Activated naive CD4-positive, alpha-beta T cell treated with anti-CD3 and anti-CD28 coated beads for 36 hours (primary cell): Measurements from ENCODE around the gene YJEFN3. TPM values are rescaled to one million over a fixed set of nuclear protein-coding genes. Genes with fewer than 3 reads are reported as not detected.

Experiments
- CTCF ChIA-PET: fragments of 350-600 bp; sonication (Branson Sonifier 250); formaldehyde crosslinking; loops from one replicate; lab custom pipeline; 2021; ENCODE audit warnings: antibody characterized with exemption; lab: Charles Lee
- DNase-seq: peaks from one replicate; pipeline ENCODE4 v3.0.0-alpha.2; 2020
- H3K27ac Mint-ChIP-seq: one replicate; pipeline ENCODE4 v1.8.0; 2021; ENCODE audit warnings: mild to moderate bottlenecking, mixed read lengths
- H3K27me3 Mint-ChIP-seq: one replicate; pipeline ENCODE4 v1.8.0; 2021; ENCODE audit warnings: low read depth, mixed read lengths
- H3K36me3 Mint-ChIP-seq: one replicate; pipeline ENCODE4 v1.8.0; 2021; ENCODE audit warnings: low read depth, mixed read lengths
- H3K4me1 Mint-ChIP-seq: one replicate; pipeline ENCODE4 v1.8.0; 2021; ENCODE audit warnings: low read depth, mixed read lengths
- H3K4me3 Mint-ChIP-seq: one replicate; pipeline ENCODE4 v1.8.0; 2021; ENCODE audit warnings: mild to moderate bottlenecking, moderate library complexity, mixed read lengths
- H3K9me3 Mint-ChIP-seq: one replicate; pipeline ENCODE4 v1.8.0; 2021; ENCODE audit warnings: mixed read lengths
- intact Hi-C: fragments of 100-400 bp; cut with micrococcal nuclease; formaldehyde crosslinking; loops from one replicate; pipeline ENCODE4 v1.15.1; 2023
- total RNA-seq, 2 experiments: library from RNA; stranded (reverse); gene quantifications; one replicate each; pipeline ENCODE4 v1.2.3, GENCODE V29; 2021

Gene YJEFN3
- total RNA-seq, 2 experiments from 2014 or later: 6.5 to 7.2 TPM

DNA sequence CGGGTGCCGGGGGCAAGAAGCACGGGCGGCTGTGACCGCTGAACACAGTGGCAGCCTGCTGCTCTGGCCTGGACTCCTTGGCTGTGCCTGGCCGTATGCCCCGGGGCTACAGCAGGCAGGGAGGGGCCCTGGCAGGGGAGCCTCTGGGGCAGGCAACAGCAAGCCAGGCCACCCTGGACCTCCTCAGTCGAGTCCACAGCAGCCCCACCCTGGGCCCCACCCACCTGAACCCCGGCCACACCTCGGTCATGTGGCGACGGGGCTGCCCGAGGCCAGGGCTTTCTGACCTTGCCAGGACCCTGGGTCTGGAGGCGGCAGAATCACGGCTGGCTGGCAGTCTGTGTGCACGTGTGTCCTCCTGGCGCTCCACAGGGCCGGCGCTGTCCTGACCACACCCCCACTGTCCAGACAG lies 18.0 kb downstream of the YJEFN3 start:
- DNase-seq: no peak
- Mint-ChIP-seq H3K27ac (no peak overlapping the region), H3K36me3 (no peaks in the 10 kb centered on the region), H3K9me3 (no peaks in the 10 kb centered on the region), H3K4me1 (peaks cover 8% of the 10 kb centered on the region), H3K27me3 (no peaks in the 10 kb centered on the region), H3K4me3 (no peak overlapping the region)
- CTCF ChIA-PET: interaction anchor here (0.7 to 2.8 kb wide), 4 partner anchors 8 to 97 kb away, joined by 3 to 8 read pairs (median 5); partner anchors contain the start of gene GMIP
- intact Hi-C loops: no loop called here

DNA sequence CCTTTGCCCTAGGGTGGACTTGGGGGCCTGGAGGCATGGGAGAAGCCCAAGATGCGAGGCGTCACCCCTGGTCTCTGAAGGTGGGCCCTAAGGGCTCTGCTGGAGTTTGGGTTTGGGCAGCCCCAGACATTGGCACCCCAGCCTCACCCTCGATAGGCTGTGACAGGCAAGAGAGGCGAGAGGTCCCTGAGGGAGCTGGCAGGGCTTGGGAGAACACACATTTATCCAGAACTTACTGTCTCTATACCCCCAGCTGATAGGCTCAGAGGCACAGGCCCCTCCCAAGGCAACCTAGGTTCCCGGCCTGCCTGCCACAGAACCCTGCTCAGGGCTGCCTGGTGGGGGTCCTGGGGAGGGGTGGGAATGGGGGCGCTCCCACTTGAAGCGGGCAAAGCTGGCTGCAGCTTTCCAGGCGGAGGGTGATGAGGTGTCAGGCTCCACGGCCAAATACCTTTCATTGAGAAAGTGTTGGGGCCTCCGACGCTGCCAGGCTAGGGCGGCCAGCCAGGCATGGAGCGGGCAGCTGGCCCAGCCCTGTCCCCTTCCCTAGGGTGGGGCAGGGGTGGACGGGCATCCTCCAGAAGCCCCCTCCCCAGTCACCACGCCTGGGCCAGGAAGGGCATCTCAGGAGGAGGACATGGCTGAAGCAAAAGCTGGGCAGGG lies 19.1 kb downstream of the YJEFN3 start:
- CTCF ChIA-PET: interaction anchor here (2.8 kb wide), 1 partner anchor 16 kb away, joined by 8 read pairs; no protein-coding TSS in a partner anchor
- Mint-ChIP-seq H3K36me3 (no peaks in the 10 kb centered on the region), H3K27ac (no peak overlapping the region), H3K4me3 (no peak overlapping the region), H3K9me3 (no peaks in the 10 kb centered on the region), H3K4me1 (no peaks in the 10 kb centered on the region), H3K27me3 (no peaks in the 10 kb centered on the region)
- DNase-seq: no peak
- intact Hi-C loops: no loop called here

DNA sequence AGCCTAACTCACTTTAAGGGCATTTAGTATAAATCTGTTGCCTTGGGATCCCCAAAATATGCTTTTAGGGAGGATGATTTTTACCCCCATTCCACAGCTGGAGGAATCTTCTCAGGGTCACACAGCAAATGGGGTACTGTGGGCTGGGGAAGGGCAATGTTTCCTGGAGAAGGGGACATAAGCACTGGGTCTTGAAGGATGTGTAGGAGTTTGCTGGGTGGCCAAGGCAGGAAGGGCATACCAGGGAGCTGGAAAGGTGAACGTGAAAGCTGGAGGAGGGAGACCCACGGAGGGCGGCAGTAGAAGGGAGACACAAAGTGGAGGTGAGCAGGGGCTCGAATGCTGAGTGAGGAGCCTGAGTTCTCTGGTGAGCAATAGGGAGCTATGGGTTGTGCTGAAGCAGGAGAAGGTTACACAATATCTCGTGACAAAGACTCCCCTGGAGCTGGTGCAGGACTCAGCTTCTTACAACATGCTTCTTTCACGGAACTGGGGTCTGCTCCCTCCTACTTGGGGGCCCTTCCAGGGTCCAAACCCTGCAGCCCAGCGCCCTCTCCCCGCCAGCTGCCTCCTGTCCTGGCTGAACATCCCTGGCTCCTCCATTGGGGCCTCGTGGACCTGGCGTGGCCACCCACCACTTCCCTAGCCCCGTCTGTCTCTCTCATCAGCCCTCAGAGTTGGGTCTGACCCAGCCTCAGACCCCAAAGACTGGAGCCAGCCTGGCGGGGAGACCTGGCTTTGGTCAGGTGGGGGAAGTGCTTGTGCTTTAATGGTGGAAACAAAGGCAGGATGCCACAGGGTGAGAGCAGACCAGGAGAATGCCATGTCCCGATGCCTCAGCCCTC lies 20.4 kb downstream of the YJEFN3 start:
- intact Hi-C loops: no loop called here
- DNase-seq: no peak
- H3K4me3 Mint-ChIP-seq: no peak overlapping the region
- no peak overlapping the region for H3K27ac Mint-ChIP-seq
- H3K36me3 Mint-ChIP-seq: no peaks in the 10 kb centered on the region
- H3K4me1 Mint-ChIP-seq: no peaks in the 10 kb centered on the region
- CTCF ChIA-PET: interaction anchor here (0.9 to 2.8 kb wide), 2 partner anchors 17 to 95 kb away, joined by 3 to 8 read pairs; partner anchors contain the start of gene GMIP
- no peaks in the 10 kb centered on the region for H3K9me3 Mint-ChIP-seq
- no peaks in the 10 kb centered on the region for H3K27me3 Mint-ChIP-seq

DNA sequence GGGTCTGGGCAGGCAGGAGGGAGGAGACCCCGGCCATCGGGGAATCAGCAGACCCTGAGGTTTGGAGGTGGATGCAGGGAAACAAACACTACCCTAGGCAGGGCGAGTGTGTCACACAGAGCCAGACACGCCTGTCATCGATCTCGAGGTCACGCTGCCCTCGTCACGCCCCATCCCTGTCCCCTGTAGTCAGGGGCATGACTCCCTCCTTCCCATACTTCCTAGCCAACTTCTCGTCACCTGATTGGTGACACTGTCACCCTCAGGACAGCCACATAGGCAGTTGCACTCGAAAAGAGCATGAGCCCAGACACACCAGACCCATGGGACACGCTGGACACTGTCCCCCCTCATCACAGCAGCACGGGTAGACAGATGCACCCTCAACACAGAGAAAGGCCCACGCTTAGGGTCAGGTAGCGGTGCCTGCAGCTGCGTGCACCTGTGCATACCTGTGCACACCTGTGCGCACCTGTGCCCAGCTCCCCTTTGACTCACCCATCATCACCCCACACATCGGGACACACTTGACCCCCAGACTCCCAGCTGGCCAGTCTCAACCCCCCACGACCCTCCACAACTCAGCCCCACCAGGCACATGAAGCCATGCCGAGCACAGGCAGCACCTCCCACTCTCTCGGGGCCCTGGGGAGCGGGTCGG lies 21.2 kb downstream of the YJEFN3 start:
- Mint-ChIP-seq H3K9me3 (no peaks in the 10 kb centered on the region), H3K4me3 (no peak overlapping the region), H3K4me1 (peaks cover 2% of the 10 kb centered on the region), H3K27ac (no peak overlapping the region), H3K36me3 (no peaks in the 10 kb centered on the region), H3K27me3 (no peaks in the 10 kb centered on the region)
- DNase-seq: no peak
- intact Hi-C loops: no loop called here
- CTCF ChIA-PET: interaction anchor here (0.5 to 2.8 kb wide), 3 partner anchors 18 to 59 kb away, joined by 3 to 8 read pairs (median 4); no protein-coding TSS in a partner anchor

DNA sequence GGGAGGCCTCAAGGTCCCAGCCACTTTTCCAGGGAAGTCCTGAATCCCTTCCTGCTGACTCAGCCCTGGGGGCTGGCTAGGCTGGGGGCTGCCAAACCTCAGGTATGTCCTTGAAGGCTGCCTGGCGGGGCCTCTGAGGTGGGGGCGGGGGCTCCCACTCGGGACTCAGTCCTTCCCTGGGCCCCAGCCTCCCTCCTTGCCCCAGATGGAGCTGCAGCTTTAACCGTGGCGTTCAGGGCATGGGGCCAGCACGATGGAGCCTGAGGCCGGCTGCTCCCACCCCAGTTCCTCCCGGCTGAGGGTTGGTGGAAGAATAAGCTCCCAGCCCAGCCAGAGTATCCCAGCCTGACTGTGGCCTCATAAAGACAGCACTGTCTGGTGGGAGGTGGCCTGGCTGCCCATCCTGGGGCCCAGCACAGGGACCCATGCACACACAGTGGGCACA lies 21.8 kb downstream of the YJEFN3 start:
- Mint-ChIP-seq H3K4me1 (peaks cover 2% of the 10 kb centered on the region), H3K9me3 (no peaks in the 10 kb centered on the region), H3K27ac (no peak overlapping the region), H3K4me3 (no peak overlapping the region), H3K36me3 (no peaks in the 10 kb centered on the region), H3K27me3 (no peaks in the 10 kb centered on the region)
- CTCF ChIA-PET: interaction anchor here (1.0 to 2.7 kb wide), 4 partner anchors 18 to 89 kb away, joined by 3 to 17 read pairs (median 4); no protein-coding TSS in a partner anchor
- no peak for DNase-seq
- intact Hi-C loops: no loop called here

DNA sequence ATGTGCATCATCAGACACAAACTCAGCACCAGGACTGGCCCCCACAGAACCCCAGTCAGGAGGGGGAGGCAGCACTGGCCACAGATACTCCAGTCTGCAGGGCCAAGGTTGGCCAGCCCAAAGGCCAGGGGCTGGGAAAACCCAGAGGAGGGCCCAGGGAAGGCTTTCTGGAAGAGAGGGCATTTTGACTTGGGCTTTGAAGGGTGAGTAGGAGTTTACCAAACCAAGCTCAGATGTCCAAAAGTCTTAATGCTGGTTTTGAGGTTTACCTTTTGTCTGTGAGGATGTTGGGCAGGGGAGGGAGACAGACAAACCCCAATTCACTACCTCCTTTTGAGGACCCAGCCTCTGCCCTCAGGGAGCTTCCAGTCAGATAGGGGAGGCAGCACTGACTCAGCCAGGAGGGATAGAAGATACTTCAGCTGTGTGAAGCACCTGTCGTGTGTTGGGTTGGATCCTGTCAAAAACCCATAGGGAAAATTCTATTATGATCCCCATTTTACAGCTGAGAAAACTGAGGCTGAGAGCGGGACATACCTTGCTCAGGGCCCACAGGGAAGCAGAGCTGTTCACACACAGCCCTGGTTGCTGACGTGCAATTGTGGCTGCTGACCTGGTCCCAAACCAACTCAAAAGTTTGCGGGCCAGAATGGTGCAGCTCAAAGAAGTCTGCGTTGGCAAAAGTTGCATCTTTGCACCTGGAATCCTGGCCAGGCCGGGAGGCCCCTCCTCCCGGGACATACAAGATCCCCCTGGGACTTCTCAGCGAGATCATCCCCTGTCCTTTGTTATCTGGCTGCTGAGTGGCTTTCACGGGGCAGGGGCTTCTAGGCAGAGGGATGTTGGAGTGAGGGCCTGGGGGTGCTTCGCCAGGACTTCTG lies 22.5 kb downstream of the YJEFN3 start:
- intact Hi-C loops: no loop called here
- CTCF ChIA-PET: interaction anchor here (0.7 to 2.7 kb wide), 8 partner anchors 9 to 470 kb away, joined by 3 to 17 read pairs (median 4); partner anchors contain the start of genes CILP2 and NDUFA13
- Mint-ChIP-seq H3K27ac (no peak overlapping the region), H3K27me3 (no peaks in the 10 kb centered on the region), H3K36me3 (no peaks in the 10 kb centered on the region), H3K9me3 (no peaks in the 10 kb centered on the region), H3K4me3 (no peak overlapping the region), H3K4me1 (peaks cover 2% of the 10 kb centered on the region)
- no peak for DNase-seq

DNA sequence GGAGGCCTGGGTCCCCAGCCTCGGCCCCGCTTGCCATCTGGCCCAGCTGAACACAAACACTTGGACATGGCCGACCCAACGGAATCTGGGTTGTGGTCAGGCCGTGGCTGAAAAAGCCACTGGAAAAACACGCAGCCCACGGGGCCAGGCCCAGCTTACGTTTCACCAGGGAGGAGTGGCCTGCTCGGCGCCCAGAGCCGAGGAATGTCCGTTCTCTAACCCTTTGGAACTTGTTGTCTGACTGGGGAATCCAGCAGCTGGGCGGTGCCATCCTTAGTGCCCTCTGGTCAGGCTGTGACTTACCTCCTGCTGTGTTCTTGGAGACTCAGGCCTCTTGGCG lies 23.1 kb downstream of the YJEFN3 start:
- no peak for DNase-seq
- intact Hi-C loops: no loop called here
- no peaks in the 10 kb centered on the region for H3K9me3 Mint-ChIP-seq
- H3K36me3 Mint-ChIP-seq: no peaks in the 10 kb centered on the region
- no peak overlapping the region for H3K27ac Mint-ChIP-seq
- H3K27me3 Mint-ChIP-seq: no peaks in the 10 kb centered on the region
- H3K4me3 Mint-ChIP-seq: no peak overlapping the region
- CTCF ChIA-PET: interaction anchor here (0.7 to 4.4 kb wide), 8 partner anchors 9 to 470 kb away, joined by 3 to 19 read pairs (median 5); partner anchors contain the start of genes CILP2 and NDUFA13
- peaks cover 2% of the 10 kb centered on the region for H3K4me1 Mint-ChIP-seq

DNA sequence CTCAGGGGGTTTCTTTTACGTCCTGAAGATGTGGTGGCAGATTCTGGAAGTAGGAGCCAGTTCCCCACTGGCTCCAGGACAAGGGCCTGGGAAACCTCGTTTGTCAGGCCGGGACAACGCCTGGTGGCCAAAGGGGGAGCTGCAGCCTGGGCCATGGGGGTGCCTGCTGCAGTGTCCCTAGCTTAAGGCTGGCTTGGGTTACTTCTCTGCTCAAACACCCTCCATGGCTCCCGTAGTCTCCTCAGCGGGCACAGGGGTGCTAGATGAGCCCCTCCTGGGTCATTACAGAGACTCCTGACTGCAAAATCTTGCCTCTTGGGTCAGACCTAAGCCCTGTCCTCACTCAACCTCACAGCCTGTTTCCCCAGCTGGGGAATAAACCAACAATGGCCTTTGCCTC lies 24.1 kb downstream of the YJEFN3 start:
- Mint-ChIP-seq H3K9me3 (no peaks in the 10 kb centered on the region), H3K4me1 (peaks cover 2% of the 10 kb centered on the region), H3K4me3 (no peak overlapping the region), H3K27ac (no peak overlapping the region), H3K27me3 (no peaks in the 10 kb centered on the region), H3K36me3 (no peaks in the 10 kb centered on the region)
- intact Hi-C loops: no loop called here
- DNase-seq: peak; percentile 33
- CTCF ChIA-PET: interaction anchor here (0.6 to 4.4 kb wide), 9 partner anchors 15 to 91 kb away, joined by 3 to 19 read pairs (median 6); partner anchors contain the start of genes CILP2, GMIP and NDUFA13

DNA sequence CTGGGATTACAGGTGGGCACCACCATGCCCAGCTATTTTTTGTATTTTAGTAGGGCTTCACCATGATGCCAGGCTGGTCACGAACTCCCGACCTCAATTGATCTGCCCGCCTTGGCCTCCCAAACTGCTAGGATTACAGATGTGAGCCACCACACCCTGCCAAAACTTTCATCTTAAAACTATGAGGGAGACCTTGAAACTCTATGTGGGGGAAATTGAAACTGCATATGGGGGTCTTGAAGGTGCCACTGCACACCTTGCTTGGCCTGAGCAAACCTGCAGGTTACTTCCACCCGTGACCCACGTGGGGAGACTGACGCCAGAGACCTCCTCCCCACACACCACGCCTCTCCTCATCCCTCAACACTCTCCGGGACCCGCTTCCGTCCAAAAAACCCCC lies 25.0 kb downstream of the YJEFN3 start:
- Mint-ChIP-seq H3K9me3 (no peaks in the 10 kb centered on the region), H3K4me3 (no peak overlapping the region), H3K27ac (no peak overlapping the region), H3K27me3 (no peaks in the 10 kb centered on the region), H3K4me1 (peaks cover 5% of the 10 kb centered on the region), H3K36me3 (no peaks in the 10 kb centered on the region)
- intact Hi-C loops: loop anchor here (2.0 kb wide), 1 partner anchor 21 kb away; no protein-coding TSS in a partner anchor
- no peak for DNase-seq
- CTCF ChIA-PET: interaction anchor here (0.9 to 4.4 kb wide), 19 partner anchors 8 to 410 kb away, joined by 3 to 35 read pairs (median 4); partner anchors contain the start of genes CILP2 and GMIP

DNA sequence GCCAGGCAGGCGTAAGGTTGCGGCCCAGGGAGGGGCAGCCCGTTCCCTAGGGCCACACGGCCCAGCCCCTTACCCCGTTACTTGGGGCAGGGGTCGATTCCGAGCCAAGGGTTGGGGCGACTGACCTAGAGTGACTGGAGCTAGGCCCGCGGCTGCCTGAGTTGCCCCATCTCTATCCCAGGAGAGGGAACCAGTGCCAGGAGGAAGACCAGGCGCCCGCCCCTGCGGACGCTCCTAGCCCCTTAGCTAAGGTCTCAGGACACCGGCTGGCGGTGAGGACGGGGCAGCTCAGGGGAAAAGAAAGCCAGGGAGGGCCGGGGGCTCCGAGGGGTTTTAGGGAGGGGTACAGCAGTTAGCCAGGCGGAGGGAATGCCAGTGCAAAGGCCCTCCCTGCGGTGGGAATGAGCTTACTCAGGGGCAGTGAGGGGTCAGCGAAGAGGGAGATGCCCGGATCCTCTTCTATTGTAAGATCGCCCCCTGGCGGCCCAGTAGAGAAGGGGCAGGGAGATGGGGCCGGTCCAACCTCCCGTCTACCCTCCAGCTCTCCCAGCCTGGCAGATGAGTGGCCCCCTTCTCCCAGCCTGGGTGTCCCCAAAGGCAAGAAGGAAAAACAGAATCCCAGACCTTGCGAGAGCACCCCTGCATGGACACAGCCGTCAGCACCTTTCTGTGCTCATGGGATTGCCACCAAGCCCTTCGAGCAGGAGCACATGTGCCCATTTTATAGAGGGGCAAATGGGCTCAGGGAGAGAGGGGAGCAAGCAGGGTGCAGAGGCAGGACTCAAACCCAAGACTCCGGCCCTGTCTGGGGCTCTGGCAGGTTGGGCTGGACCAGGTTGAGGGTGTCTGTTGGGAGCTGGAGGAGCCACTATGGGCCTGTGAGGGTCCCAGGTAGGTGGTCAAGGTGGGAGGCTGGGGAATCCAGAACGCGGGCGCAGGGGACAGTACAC lies 25.6 kb downstream of the YJEFN3 start:
- Mint-ChIP-seq H3K4me3 (no peak overlapping the region), H3K27ac (no peak overlapping the region), H3K4me1 (peaks cover 10% of the 10 kb centered on the region), H3K36me3 (peaks cover 4% of the 10 kb centered on the region), H3K9me3 (no peaks in the 10 kb centered on the region), H3K27me3 (no peaks in the 10 kb centered on the region)
- DNase-seq: peak; percentile 75
- CTCF ChIA-PET: interaction anchor here (0.6 to 4.4 kb wide), 26 partner anchors 8 to 410 kb away, joined by 3 to 35 read pairs (median 3); partner anchors contain the start of gene CILP2
- intact Hi-C loops: loop anchor here (2.0 kb wide), 1 partner anchor 22 kb away; no protein-coding TSS in a partner anchor
